GM21786 (cell line): ENCODE measurements around the gene SELENOH.

ENCODE experiments used
- ATAC-seq: cut with Tn5 transposase; IDR thresholded peaks from one replicate; pipeline ENCODE4 v1.9.1; 2021; ENCODE audit not compliant: unreplicated experiment

Gene SELENOH

DNA sequence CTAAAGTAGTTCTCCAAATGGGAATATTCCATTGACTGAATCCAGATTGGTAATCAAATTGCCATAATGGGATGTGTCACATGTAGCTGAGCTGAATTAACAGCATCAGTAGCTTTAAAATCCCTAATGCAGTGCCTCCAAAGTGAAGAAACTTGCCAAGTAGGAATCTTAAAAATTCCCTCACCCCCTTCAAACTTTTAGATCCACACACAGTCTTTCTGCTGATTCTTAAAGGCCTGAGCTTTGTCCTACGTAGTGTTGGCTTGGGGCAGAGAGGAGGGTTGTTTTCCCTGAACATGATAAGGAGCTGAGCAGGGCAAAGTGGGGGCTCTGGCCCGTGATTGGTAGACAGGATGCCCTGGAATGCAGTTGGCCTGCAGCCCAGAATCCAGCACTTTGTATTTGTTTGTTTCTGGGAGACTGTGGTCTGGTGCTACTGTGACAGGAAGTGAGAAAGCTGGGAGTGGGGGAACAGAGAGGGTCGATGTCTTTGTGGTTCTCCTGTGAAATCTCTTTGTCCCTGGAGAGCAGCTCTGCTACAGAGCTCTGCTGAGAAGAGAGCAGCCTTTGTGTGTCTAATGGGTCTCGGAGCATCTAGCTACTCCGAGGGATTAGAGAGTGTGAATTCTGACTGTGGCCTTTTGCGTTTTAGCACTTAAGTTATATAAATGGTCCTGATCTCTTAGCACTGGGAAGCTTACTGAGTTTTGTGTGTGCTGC lies 37.2 kb downstream of the SELENOH start:
- ATAC-seq, result no peak

DNA sequence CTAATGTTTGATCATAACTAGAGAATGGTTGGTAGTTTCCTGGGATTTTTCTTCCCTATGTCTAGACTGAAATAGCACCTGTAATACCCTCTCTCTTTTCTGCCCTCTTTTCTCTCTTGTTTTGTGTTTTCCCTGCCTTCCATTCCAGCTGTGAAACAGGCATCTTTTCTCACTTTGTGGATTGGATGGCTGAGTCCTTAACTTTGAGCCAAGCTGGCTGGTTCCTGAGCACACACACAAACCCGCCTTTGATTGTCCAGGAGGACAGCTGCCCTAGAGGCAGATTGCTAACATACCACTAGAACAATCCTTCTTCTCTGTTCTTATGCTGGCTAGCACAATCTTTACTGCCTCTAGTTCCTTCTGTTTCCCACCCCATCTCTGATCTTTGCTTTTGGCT lies 38.0 kb downstream of the SELENOH start:
- ATAC-seq, result no peak

DNA sequence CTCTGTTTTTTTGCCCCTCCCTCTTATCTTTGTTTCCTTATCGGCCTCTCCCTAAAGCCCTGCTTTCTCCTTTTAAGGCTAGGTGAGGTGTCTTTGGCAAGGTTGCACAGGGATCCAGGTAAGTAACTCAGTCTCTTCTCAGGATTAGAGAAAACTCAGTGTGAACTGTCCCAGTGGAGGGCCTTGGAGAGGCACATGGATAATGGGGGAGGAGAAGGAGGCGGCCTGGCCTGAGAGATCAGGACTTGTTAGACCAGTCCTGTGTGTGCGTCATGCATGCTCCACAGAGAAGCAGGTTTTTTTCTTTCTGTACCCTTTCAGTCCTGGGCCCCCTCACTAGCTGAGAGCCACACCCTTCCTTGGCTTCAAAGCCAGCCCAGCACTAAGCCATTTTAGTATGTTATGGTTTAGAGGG lies 40.2 kb downstream of the SELENOH start:
- no peak for ATAC-seq

DNA sequence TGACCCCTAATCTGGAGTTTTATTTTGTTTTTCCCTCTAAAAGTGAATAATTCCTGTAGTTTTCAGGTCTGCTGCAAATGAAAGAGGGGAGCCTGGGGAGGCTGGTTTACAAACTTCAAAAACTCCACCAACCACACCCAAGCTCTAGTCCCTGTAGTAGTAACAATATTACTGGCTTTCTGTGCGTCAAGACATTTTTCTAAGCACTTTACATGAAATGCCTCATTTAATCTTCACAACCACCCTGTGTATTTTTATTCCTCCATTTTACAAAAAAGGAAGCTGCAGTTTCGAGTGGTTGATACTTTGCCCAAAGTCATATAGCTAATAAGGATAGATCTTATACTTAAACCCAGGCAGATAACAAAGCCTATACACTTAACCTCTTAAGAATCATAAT lies 43.8 kb downstream of the SELENOH start:
- ATAC-seq, result no peak

DNA sequence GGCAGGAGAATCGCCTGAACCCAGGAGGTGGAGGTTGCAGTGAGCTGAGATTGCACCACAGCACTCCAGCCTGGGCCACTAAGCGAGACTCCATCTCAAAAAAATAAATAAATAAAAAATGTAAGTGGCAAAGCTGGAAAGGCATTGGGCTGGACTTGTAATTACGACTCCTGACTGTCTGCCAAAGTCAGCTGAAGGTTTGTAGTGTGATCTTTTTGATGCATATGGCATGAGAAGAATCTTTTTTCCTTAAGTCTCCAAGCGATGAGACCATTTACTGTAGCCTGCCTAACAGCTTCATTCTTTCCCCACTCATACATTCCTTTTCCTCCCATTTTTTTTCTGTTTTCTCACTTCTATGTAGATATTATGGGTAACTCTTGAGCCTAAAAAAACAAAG lies 45.1 kb downstream of the SELENOH start:
- no peak for ATAC-seq

DNA sequence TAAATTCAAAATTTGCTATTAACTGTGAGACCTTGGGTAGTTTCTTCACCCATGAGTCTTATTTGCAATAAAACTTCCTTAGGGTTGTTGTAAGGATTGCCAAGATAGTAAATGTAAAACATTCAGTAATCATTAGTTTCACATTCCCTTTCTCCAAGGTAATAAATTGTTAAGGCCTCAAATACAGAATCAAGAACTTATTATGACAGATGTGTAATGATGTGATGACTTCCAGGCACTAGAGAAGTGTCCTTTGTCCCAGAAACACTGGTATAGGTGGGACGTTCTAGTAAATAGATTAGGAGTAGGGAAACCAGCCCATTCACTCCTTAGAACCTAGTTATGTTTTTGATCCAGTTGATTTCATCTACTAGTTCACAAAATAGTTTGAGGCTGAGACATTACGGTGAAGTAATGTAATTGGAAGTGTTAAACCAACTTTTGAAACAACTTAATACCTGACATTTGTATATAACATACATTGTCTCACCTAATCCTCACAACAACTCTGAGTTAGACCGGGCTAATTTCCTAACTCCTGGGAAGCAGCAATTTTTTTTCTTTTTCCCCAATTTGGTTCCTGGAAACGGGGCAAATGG lies 45.8 kb downstream of the SELENOH start:
- no peak for ATAC-seq

DNA sequence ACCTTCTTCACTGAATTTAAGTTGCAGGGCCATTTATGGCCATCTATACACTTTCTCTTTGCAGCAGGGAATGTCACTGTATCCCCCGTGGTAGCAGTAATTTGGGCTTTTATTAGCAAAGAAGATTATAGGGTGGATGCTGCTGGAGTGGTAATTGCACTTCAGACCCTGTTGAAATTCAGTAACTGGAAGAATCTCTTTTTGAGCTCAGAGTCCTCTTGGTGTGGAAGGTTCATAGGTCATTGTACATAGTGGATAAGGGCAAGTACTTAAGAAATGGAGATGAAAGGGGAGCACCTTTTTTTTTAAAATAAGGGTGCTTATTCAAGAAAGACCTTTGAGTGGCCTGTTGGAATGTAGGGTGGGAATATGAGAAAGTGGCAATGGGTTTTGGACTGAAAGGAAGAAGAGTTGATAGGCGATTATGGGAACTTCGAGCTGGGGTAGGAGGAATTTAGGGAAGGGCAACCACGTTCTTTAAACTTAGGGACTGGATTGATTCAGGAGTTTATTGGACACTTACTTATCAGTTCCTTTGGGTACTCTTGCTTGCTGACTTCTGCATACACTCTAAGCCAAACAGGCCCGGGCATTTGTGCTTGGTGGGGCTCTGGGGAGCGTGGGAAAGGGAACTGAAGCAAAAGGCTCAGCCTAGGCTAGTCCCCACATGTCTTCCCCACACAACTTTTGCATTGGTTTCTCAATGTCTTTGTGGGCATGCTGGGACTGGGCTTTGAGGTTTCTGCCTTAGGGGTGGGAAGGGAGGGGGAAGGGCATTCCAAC lies 46.8 kb downstream of the SELENOH start:
- peak; percentile 47 for ATAC-seq

DNA sequence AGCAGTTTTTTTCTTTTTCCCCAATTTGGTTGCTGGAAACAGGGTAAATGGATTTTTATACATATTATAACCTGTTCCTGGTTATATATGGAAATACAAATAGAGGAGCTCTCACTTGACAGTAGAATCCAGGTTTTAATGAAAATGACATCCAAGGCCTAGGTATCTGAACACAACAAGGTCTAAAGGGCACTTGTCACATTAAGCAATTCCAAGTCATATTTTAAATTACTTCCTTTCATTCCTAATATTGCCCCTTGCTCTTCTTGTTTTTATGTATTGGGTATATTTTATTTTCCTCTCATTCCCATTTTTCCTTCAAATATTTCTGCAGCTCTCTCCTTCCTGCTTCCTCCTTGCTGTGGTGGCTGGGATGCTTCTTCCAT lies 47.4 kb downstream of the SELENOH start:
- no peak for ATAC-seq

DNA sequence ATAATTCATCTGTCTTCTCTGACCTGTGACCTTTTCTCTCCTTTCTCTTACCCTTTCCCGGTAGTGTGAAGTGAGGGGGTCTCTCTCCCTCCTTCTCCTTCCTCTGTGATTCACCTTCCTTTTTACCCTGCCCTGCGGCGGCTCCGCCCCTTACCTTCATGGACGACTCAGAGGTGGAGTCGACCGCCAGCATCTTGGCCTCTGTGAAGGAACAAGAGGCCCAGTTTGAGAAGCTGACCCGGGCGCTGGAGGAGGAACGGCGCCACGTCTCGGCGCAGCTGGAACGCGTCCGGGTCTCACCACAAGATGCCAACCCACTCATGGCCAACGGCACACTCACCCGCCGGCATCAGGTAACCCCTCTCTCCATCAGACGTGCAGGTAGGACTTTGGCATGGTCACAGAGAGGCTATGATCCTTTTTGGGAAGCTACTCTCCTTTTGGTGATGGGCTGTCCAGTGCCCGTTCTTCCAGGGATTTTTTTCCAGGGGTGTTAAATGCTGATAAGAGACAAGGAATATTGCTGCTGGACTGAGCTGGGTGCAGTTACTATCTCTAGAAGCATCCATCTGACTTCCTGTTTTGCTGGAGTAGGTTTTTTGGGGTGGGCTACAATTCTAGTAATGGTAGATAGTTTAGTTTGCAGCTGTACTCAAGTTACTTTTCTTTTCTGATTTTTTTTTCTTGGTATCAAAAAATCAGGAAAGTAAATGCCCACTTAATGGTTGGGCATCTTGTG lies 50.2 kb downstream of the SELENOH start:
- no peak for ATAC-seq

DNA sequence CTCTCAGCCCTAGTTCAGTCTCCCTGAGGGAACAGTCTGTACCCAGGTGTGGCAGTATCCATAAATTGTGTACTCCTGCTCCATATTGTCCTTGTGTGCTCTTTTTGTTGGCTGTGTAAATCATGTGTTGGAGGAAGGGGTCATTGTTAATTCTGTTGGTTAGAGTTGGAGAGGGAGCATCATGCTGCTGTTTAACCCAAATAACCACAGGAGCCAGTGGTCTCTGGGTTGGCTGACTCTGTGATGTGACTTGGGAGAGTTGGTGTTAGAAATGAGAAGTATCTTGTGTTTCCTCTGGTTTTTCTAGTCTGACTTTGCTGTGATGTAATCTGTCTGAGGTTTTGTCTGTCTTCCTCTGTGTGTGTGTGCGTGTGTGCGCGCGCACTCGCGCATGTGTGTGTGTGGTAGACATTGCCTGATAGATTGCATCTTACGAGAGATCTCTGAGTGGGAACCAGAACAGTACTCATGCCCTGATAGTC lies 50.8 kb downstream of the SELENOH start:
- ATAC-seq, result peak; percentile 74

DNA sequence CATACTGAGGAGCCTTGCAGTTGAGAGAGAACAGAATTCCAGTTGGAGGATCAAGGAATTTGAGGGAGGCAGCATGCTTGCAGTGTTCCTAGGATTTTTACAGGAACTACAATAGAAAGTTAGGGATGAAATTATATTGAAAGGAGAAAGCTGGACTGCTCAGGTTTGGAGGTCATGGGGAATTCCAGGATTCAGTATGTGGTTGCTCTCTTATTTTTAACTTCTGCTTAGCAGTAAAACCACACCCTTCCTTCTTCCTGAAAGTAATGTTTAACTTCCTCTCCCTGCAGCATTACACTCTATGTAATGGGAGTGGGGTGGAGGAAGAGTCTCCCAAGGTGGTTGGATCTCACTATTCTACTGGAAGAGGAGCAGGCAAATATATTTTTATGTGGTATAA lies 51.6 kb downstream of the SELENOH start:
- no peak for ATAC-seq
